ENCODE results near the gene USH2A. TPM values are rescaled to one million over a fixed set of nuclear protein-coding genes. Genes with fewer than 3 reads are reported as not detected.

Gene USH2A
- polyA plus RNA-seq, 2 of the 4 experiments (the other 2 are of a cell fraction), result not detected

GRCh38 chr1:216390956-216391355 is 32.3 kb downstream of the USH2A start (continued):
- TF ChIP-seq BCL3 (IDR thresholded peaks at IDR 0.05) (no peak), JUN (IDR thresholded peaks at IDR 0.05) (no peak), RNF2 (IDR thresholded peaks at IDR 0.05; ENCODE audit: borderline replicate concordance, low read depth) (no peak), FOSB (CRISPR knock-in tag; IDR thresholded peaks at IDR 0.05) (no peak), E2F6 (IDR thresholded peaks at IDR 0.05; ENCODE audit: borderline replicate concordance, low read depth) (no peak), EHF (CRISPR knock-in tag; IDR thresholded peaks at IDR 0.05) (no peak)

GRCh38 chr1:216389774-216390173 is 33.5 kb downstream of the USH2A start:
- DNase-seq (ENCODE audit: low read depth in 1 of 2, low spot score in 1 of 2), result no peak
- Histone ChIP-seq H3K27ac (no peak overlapping the region), H3K4me3 (no peak overlapping the region), H3K4me2 (no peak overlapping the region), H3K4me1 (no peaks in the 10 kb centered on the region), H3K9me3 (no peaks in the 10 kb centered on the region)
- ATAC-seq, result no peak
- ChIA-PET POLR2A (no interaction called here), CTCF (no interaction called here)
- TF ChIP-seq KDM5A (IDR thresholded peaks at IDR 0.05), result no peak
- no peak for TF ChIP-seq NPAS2 (CRISPR knock-in tag; IDR thresholded peaks at IDR 0.05; ENCODE audit: borderline replicate concordance)
- no peak for TF ChIP-seq E2F6 (IDR thresholded peaks at IDR 0.05; ENCODE audit: borderline replicate concordance, low read depth)
- no peak for TF ChIP-seq USF2 (IDR thresholded peaks at IDR 0.05)
- TF ChIP-seq KDM1A (IDR thresholded peaks at IDR 0.05; ENCODE audit: low read depth), result no peak
- no peak for TF ChIP-seq JUN (IDR thresholded peaks at IDR 0.05)
- no peak for TF ChIP-seq POLR2AphosphoS2 (conservative IDR thresholded peaks at IDR 0.05; ENCODE audit: low read length)
- TF ChIP-seq ZNF302 (CRISPR knock-in tag; IDR thresholded peaks at IDR 0.05), result no peak
- TF ChIP-seq RARB (CRISPR knock-in tag; IDR thresholded peaks at IDR 0.05), result no peak
- TF ChIP-seq CEBPB (IDR thresholded peaks at IDR 0.05), result no peak
- no peak for TF ChIP-seq JUNB (IDR thresholded peaks at IDR 0.05)
- TF ChIP-seq MAFK (IDR thresholded peaks at IDR 0.05; ENCODE audit: partially characterized antibody), result no peak
- TF ChIP-seq TFCP2L1 (CRISPR knock-in tag; IDR thresholded peaks at IDR 0.05), result no peak
- no peak for FAIRE-seq

GRCh38 chr1:216388558-216388957 is 34.7 kb downstream of the USH2A start:
- H3K9me3 ChIP-seq, result no peaks in the 10 kb centered on the region
- H3K4me1 ChIP-seq, result no peaks in the 10 kb centered on the region
- ChIA-PET POLR2A (no interaction called here), CTCF (interaction anchor here (0.6 kb wide), 1 partner anchor 808 kb away, joined by 3 read pairs; no protein-coding TSS in a partner anchor)
- FAIRE-seq (no peak), DNase-seq (ENCODE audit: low read depth in 1 of 2, low spot score in 1 of 2) (no peak), ATAC-seq (no peak)
- 17% methylated on average over 2 of the region's 2 CpGs for WGBS (ENCODE audit: missing lambda C conversion rate)
- no peak overlapping the region for H3K4me3 ChIP-seq
- TF ChIP-seq ZFP36 (IDR thresholded peaks at IDR 0.05; ENCODE audit: borderline replicate concordance, partially characterized antibody), result no peak
- TF ChIP-seq CEBPB (IDR thresholded peaks at IDR 0.05), result no peak
- TF ChIP-seq RCOR1 (IDR thresholded peaks at IDR 0.05; ENCODE audit: low read depth, low read length), result no peak
- no peak for TF ChIP-seq FOXS1 (CRISPR knock-in tag; IDR thresholded peaks at IDR 0.05)
- no peak for TF ChIP-seq ZC3H11A (IDR thresholded peaks at IDR 0.05)
- TF ChIP-seq JUNB (IDR thresholded peaks at IDR 0.05), result no peak
- no peak for TF ChIP-seq REST (IDR thresholded peaks at IDR 0.05)
- TF ChIP-seq CHD4 (IDR thresholded peaks at IDR 0.05; ENCODE audit: borderline replicate concordance), result no peak
- TF ChIP-seq FOSL2 (IDR thresholded peaks at IDR 0.05), result no peak
- no peak for TF ChIP-seq FOSL2 (CRISPR knock-in tag; IDR thresholded peaks at IDR 0.05)
- no peak overlapping the region for H3K27ac ChIP-seq
- no peak overlapping the region for H3K4me2 ChIP-seq
